ENCODE data around the gene SLC2A1. TPM values are rescaled to one million over a fixed set of nuclear protein-coding genes. Genes with fewer than 3 reads are reported as not detected.

Gene SLC2A1
- total RNA-seq: 100 to 1,000 TPM in 1 of 2 donors, 10 to 100 TPM in 1; 39.9 to 121 TPM

DNA sequence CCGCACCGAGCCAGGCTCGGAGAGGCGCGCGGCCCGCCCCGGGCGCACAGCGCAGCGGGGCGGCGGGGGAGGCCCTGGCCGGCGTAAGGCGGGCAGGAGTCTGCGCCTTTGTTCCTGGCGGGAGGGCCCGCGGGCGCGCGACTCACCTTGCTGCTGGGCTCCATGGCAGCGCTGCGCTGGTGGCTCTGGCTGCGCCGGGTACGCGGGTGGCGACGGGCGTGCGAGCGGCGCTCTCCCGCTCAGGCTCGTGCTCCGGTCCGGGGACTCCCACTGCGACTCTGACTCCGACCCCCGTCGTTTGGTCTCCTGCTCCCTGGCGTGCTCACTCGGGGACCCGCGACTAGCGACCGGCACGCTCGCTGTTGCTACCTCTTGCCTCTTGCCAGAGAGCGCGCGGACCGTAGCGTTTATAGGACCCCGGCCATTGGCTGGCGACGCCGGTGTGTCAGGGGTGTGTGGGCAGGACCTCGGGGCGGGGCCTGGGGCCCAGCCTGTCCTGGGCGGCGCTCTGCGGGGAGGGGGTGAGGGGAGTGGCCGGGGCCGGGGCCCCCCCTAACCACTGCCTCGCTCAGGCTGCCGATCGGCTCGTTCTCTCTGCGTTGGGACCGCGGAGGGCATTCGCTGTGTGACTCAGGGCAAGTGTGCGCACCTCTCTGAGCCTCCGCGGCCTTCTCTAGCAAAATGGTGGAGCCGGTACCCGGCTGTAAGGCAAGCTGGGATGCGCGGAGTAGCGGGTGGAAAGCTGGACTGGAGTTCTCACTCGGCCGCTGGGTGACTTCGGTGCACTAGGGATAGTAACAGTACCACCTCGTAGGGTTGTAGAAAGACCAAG, at the start of gene SLC2A1:
TSS of gene SLC2A1 (minus strand) at position 381 of the 832 bp plus-strand sequence. CDS start at position 164, 217 bp downstream.
- Mint-ChIP-seq H3K36me3 (peaks cover 20 to 39% of the 10 kb centered on the region in 2 donors), H3K9me3 (no peaks in the 10 kb centered on the region), H3K27ac (peak within 1 kb of the TSS; percentile 92 to 100)
- DNase-seq (ENCODE audit: low spot score in 2 of 2) (peak; percentile 93 to 97), ATAC-seq (peak; percentile 88 to 91)

DNA sequence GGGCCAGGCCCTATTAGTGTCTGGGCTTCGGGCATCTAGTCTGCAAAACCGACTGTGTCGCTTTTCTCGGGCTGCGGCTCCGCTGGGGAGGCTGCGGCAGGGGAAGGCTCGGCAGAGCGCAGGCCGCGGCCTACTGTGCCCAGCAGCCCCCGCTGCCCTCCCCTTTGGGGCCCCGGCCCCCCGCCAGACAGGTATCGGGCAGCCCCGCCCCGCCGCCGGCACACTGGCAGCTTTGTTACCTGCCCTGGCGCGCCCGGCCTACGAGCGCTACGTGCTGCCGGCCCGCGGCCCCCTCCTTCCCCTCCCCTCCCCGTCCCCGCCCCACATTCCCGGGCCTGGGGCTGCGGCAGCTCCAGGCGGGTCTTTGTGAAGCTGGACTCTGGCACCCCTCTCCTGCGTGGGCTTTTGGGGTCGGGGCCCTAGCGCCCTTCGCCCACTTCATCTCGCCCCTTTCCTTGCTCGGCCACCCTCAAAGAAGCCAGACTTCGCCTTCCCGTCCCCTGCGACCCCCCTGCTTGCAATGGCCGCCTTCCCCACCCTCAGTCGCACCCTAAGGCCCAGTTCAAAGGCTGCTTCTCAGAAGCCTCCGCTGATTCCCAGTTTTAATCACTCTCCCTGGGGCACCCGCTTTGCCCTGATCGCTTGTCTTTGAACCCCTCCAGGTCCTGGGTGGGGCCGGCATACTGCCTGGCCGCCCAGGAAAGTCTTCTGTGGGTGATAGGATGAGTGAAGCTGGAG, 48.9 kb upstream of the SLC2A1 start:
- ATAC-seq: no peak

DNA sequence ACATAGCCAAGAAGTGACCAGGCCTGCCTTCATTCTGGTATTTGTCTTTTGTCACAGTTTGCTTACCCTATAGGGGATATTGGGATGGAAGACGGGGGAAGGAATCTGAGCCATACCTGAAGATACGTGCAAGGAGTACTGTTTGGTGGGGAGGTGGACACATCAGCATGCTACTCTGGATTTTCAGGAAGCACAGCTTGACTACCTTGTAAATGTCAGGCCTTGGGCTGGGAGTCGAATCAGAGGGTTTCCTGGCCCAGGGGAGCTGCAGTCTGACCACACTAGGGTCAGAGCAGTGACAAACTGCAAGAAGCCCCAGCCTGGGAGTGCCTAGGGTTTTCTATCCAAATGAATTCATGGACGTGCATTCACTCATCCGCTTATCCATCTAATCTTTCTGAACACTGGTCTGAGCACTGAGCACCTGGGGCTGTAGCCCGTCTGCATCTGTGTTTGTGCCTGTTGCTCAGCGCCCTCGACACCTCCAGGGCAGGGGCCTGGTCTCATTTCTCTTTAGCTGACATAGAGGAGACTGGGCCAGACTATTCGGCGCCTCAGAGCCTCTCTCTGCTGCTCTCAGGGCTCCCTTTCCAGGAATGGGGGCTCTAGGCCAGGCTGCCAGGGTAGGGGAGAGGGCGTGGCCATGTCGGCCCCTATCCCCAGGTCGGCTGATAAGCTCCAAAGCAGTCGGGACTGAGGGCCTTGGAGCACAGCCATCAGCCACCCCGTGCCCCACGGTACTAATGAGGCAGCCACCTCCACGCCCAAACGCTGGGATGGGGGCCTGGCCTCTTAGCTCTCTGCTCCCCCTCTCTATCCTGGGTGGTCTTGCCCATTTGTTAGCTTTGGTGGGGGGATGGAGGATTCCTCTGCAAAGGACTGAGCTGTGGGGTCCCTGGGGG, 47.0 kb upstream of the SLC2A1 start:
- H3K36me3 Mint-ChIP-seq: no peaks in the 10 kb centered on the region
- H3K27ac Mint-ChIP-seq: no peak overlapping the region
- ATAC-seq (no peak), DNase-seq (ENCODE audit: low spot score in 2 of 2) (no peak)
- no peaks in the 10 kb centered on the region for H3K9me3 Mint-ChIP-seq

More for the DNA sequence above, 48.9 kb upstream of the SLC2A1 start:
- Mint-ChIP-seq H3K9me3 (no peaks in the 10 kb centered on the region), H3K27ac (no peak overlapping the region), H3K36me3 (no peaks in the 10 kb centered on the region)
- no peak for DNase-seq (ENCODE audit: low spot score in 2 of 2)

DNA sequence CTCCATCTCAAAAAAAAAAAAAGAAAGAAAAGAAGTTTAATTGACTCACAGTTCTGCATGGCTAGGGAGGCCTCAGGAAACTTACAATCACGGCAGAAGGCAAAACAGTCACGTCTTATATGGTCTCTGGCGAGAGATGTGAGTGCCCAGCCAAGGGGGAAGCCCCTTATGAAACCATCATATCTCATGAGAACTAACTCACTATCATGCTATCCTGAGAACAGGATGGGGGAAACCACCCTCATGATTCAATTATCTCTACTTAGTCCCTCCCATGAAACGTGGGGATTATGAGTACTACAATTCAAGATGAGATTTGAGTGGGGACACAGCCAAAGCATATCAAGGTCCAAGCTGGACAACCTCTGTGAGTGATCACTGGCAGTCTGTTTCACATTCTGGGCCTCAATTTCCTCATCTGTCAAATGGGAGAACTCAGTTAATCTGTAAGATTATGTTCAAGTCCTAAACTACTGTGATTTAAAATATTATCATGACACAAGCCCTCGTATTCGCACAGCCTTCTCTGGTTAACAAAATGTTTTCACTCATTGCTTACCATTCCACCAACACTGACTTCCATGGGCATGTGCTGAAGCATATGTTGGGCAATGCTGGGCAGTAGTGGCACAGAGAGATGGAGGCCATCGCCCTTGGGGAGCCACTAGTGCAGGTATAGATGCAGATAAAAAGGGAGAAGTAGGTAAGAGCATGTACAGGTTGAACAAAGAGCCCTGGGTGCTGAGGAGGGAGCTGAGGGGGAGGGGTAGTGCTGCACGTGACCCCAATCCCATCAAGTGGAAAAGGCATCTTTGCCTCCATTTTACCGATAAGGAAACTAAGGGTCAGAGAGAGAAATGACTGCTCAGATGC, 46.2 kb upstream of the SLC2A1 start:
- no peaks in the 10 kb centered on the region for H3K9me3 Mint-ChIP-seq
- peak; percentile 47 to 97 for ATAC-seq
- DNase-seq (ENCODE audit: low spot score in 2 of 2): no peak
- no peaks in the 10 kb centered on the region for H3K36me3 Mint-ChIP-seq
- H3K27ac Mint-ChIP-seq: no peak overlapping the region

DNA sequence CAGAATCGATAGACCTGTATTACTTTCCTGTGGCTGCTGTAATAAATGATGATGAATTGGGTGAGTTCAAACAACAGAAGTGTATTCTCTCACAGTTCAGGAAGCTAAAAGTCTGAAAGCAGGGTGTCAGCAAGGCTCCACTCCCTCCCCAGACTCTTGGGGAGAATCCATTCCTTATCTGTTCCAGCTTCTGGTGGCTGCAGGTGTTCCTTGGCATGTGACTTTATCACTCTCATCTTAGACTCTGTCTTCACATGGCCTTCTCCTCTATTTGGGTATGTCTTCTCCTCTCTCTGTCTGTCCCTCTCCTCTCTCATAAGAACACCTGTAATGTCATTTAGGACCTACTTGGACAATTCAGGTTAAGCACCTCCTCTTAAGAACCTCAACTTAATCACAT, 44.1 kb upstream of the SLC2A1 start:
- ATAC-seq (no peak), DNase-seq (ENCODE audit: low spot score in 2 of 2) (no peak)
- Mint-ChIP-seq H3K36me3 (no peaks in the 10 kb centered on the region), H3K27ac (no peak overlapping the region), H3K9me3 (no peaks in the 10 kb centered on the region)

DNA sequence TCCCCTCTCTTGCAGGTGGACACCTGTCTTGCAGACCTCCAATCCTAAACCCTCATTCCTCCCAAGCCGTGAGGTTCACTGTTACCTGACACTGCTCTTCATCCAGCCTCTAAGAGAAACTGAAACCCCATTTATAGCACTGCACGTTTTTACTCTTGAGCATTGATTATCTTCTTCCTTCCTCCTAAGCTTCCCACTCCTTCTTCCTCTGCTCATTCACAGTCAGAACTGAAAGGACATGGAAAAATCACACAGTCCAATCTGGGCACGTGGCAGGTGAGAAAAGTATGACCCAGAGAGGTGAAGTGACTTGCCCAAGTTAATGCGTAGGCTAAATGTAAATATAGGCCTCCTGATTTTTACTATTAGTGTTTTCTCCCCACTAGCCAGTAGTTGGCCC, 43.4 kb upstream of the SLC2A1 start:
- DNase-seq (ENCODE audit: low spot score in 2 of 2) (no peak), ATAC-seq (no peak)
- no peaks in the 10 kb centered on the region for H3K9me3 Mint-ChIP-seq
- H3K27ac Mint-ChIP-seq: no peak overlapping the region
- H3K36me3 Mint-ChIP-seq: no peaks in the 10 kb centered on the region

DNA sequence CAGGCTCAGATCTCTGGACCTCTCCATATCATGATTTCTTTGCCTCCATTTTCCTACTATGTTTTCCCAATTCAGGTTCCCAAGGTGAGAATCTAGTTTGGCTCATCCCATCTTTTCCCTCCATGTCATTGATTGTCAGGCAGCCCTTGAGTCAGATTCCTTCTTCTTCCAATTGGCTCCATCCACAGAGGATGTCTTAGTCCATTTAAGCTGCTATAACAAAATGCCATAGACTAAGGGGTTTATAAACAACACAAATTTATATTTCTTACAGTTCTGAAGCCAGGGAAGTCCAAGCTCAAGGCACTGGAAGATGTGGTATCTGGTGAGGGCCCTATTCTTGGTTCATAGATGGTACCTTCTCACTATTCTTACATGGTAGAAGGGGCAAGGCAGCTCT, 42.8 kb upstream of the SLC2A1 start:
- Mint-ChIP-seq H3K27ac (no peak overlapping the region), H3K36me3 (no peaks in the 10 kb centered on the region), H3K9me3 (no peaks in the 10 kb centered on the region)
- DNase-seq (ENCODE audit: low spot score in 2 of 2) (no peak), ATAC-seq (no peak)

DNA sequence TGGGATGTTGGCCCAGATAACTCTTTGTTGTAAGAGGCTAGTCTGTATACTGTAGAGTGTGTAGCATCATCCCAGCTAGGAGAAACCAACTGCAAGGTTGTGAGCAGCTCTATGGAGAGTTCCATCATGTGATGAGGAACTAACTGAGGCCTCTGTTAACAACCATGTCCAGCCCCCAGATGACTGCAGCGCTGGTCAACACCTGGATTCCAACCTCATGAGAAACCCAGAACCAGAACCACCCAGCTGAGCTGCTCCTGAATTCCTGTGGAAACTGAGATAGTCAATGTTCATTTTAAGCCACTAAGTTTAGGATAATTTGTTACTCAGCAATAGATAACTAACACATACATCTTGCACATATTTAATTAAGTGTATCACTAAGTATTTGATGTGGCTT, 41.6 kb upstream of the SLC2A1 start:
- no peaks in the 10 kb centered on the region for H3K9me3 Mint-ChIP-seq
- ATAC-seq (no peak), DNase-seq (ENCODE audit: low spot score in 2 of 2) (no peak)
- H3K27ac Mint-ChIP-seq: no peak overlapping the region
- no peaks in the 10 kb centered on the region for H3K36me3 Mint-ChIP-seq

DNA sequence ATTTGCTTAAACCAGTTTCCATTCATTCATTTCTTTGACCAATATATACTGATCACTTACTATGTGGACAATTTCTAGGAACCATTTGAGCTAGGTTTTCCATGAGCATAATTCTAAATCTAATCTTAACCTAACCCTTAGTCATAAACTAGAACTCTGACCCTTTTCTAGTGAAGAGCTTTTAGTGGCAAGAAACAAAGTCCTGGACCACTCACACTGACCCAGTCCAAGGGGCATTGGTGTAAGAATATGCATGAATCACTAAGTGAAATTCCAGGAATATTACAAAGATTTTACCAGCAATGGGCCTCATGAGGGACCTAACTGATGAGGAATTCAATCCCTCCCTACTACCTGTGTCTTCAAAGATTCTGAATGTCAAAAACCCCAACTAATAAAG, 40.6 kb upstream of the SLC2A1 start:
- Mint-ChIP-seq H3K36me3 (no peaks in the 10 kb centered on the region), H3K9me3 (no peaks in the 10 kb centered on the region), H3K27ac (no peak overlapping the region)
- peak; percentile 9 to 11 for ATAC-seq
- DNase-seq (ENCODE audit: low spot score in 2 of 2): no peak

DNA sequence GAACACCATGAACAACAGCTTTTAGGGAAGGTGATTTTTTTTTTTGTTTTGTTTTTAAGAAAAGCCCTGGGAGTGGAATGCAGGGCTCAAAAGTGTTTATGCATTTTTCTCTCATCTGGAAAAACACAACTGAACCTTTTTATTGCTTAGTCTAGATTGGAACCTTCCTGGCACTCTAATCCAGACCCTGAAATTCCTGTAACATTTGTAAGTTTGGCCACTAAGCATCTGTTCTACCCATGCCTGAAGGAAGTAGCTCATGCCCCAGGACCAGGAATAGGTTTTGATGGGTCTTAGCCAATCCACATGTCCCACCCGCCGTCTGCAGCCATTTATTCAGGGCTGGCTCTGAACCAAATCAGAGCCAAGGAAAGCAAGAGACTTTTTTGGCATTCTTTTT, 39.7 kb upstream of the SLC2A1 start:
- no peaks in the 10 kb centered on the region for H3K36me3 Mint-ChIP-seq
- no peak for ATAC-seq
- no peak overlapping the region for H3K27ac Mint-ChIP-seq
- DNase-seq (ENCODE audit: low spot score in 2 of 2): no peak
- no peaks in the 10 kb centered on the region for H3K9me3 Mint-ChIP-seq

DNA sequence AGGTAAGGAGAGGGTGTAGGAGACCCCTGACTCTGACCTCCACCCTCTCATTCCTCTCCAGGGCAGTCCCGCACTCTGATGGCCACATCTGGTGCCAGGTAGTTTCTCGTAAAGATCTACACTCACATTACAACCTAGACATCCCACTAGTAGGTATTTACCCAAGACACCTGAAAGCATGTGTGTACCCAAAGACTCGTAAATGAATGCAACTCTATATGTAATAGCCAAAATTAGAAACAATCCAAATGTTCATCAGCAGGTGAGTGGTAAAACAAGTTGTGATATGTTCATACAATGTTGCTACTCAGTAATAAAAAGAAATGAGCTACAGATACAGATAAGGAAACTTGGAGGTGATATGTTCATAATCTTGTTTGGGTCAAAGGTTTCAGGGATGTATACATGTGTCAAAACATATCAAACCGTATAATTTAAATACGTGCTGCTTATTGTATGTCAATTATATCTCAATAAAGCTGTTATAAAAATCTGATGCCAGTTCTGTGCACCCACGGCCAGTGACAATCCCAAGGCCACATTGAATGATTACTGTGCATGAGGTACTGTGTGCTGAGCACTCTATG, 37.8 kb upstream of the SLC2A1 start:
- Mint-ChIP-seq H3K27ac (no peak overlapping the region), H3K9me3 (no peaks in the 10 kb centered on the region), H3K36me3 (no peaks in the 10 kb centered on the region)
- ATAC-seq (no peak), DNase-seq (ENCODE audit: low spot score in 2 of 2) (no peak)

DNA sequence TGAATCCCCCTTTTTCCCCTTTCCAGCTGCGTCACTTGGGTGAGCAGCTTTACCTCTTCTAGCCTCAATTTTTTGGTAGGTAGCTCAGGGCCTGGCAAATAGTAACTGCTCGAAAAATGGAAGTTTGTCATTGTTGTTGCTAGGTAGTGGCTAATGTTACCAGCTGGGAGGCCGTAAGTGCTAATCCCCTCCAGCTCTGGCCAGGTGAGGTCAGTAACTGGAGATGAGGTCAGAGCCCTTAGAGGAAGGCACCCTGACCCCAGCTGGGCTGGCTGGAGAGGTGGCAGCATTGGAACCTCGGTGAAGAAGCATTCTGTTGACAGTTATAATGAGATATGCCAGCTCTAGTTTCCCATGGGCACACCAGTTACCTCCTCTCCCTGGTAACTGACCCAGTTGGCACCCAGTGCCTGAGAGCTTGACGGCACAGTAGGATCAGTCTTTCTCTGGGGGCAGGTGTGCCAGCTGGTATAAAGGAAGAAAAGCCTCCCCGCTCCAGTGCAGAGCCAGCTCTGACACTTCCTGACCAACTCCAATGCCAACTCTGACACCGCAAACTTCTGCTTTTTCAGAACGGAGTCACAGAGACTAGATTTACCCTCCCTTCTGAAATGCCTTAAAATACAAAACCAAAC, 35.0 kb upstream of the SLC2A1 start:
- DNase-seq (ENCODE audit: low spot score in 2 of 2): no peak
- Mint-ChIP-seq H3K9me3 (no peaks in the 10 kb centered on the region), H3K36me3 (peaks cover 0 to 9% of the 10 kb centered on the region in 2 donors), H3K27ac (no peak overlapping the region)
- ATAC-seq: no peak

DNA sequence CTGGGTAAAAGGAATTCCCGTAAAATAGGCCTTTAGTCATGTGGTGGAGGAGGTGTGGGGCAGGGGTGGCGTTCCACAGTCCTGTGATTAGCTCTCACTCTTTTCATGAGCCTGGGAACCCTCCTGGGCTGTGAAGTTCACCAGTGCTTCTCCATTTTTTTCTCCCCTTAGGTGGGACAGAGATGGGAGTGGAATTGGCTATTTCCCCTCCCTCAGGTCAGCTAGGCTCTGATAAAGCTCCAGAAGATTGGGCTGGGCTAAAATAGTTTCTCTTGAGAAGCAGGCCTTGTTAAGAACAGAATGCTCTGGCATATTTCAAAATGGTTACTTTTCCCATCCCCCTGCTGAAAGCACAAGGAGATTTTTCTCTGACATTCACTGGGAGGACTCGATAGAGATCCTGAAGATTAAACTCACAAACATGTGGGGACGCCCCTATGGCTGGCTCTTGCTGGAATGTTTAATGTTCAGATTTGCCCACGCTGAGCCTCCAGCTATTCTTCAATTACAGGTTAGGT, 33.4 kb upstream of the SLC2A1 start:
- H3K9me3 Mint-ChIP-seq: no peaks in the 10 kb centered on the region
- ATAC-seq (no peak), DNase-seq (ENCODE audit: low spot score in 2 of 2) (no peak)
- peaks cover 0 to 9% of the 10 kb centered on the region in 2 donors for H3K36me3 Mint-ChIP-seq
- H3K27ac Mint-ChIP-seq: no peak overlapping the region

DNA sequence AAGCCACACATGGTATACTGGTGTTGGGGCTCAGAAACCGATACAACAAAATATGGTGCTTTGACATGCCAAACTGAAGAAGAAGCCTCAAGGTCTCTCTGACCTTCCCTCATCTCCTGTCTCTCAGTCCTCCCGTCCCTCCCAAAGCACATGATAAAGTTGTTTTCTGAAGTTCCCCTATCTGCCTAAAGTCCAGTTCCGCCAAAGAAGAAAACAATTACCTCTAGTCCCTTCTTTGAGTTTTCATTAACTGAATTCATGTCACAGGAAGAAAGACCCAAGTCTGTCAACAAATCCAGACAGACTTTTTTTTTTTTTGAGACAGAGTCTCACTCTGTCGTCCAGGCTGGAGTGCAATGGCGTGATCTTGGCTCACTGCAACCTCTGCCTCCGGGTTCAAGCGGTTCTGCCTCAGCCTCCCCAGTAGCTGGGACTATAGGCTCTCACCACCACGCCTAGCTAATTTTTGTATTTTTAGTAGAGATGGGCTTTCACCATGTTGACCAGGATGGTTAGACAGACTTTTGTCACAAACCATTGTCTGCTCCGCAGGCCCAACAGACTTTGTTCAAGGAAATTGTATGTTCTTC, 32.2 kb upstream of the SLC2A1 start:
- ATAC-seq: no peak
- Mint-ChIP-seq H3K36me3 (peaks cover 0 to 9% of the 10 kb centered on the region in 2 donors), H3K9me3 (no peaks in the 10 kb centered on the region), H3K27ac (no peak overlapping the region)
- DNase-seq (ENCODE audit: low spot score in 2 of 2): no peak

DNA sequence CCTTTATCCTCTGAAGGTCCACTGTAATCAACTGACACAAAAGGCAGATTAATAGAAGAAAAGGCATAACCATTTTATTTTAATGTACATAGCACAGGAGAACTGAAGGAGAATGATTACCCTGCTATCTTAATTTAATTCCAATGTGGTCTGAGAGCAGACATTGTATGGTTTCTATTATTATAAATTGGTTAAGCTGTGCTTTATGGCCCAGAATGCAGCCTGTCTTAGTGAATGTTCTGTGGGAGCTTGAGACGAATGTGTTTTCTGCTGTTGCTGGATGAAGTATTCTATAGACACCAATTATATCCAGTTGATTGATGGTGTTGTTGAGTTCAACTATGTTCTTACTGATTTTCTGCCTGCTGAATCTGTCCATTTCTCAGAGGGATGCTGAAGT, 25.0 kb upstream of the SLC2A1 start:
- no peak overlapping the region for H3K27ac Mint-ChIP-seq
- DNase-seq (ENCODE audit: low spot score in 2 of 2) (no peak), ATAC-seq (no peak)
- no peaks in the 10 kb centered on the region for H3K36me3 Mint-ChIP-seq
- H3K9me3 Mint-ChIP-seq: no peaks in the 10 kb centered on the region

All from activated naive CD4-positive, alpha-beta T cell treated with anti-CD3 and anti-CD28 coated beads, Interleukin-2, amount 50 U/mL, for 72 hours (primary cell).